GM10266 (cell line): ENCODE results near the gene SNX24.
"Not testable (repeated sequence)": the region's sequence is repeated elsewhere in the genome, so short reads cannot be mapped to it uniquely, and the experiment has no call there.

Experiments used
- DNase-seq: peaks from one replicate; pipeline ENCODE4 v3.0.0; 2012; ENCODE audit errors: extremely low spot score
- TF ChIP-seq, protein P1 (sequence below): IDR thresholded peaks from 2 replicates; pipeline ENCODE4 v1.5.1; 2012; ENCODE audit warnings: mild to moderate bottlenecking, low read depth; ENCODE audit not compliant: control insufficient read depth, insufficient read depth; ENCODE audit errors: missing control alignments

Gene SNX24

DNA sequence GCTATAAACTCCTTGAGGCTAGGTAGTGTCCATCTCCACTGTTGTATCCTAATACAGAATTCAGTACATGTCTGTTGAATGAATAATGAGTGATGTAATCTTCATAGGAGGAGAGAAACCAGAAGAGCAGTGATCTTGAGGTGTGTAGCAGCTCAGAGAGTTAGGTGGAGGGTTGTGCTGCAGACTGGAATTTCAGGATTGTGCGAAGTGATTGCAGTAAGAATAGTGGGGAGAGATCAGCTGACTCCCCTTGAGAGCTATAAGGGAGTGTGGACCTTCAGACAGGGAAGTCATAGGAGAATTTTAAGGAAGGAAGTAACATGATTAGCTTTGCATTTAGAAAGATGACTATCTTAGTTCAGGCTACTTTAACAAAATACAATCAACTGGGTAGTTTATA, 4.4 kb downstream of the SNX24 start:
- TF ChIP-seq, protein P1, sequence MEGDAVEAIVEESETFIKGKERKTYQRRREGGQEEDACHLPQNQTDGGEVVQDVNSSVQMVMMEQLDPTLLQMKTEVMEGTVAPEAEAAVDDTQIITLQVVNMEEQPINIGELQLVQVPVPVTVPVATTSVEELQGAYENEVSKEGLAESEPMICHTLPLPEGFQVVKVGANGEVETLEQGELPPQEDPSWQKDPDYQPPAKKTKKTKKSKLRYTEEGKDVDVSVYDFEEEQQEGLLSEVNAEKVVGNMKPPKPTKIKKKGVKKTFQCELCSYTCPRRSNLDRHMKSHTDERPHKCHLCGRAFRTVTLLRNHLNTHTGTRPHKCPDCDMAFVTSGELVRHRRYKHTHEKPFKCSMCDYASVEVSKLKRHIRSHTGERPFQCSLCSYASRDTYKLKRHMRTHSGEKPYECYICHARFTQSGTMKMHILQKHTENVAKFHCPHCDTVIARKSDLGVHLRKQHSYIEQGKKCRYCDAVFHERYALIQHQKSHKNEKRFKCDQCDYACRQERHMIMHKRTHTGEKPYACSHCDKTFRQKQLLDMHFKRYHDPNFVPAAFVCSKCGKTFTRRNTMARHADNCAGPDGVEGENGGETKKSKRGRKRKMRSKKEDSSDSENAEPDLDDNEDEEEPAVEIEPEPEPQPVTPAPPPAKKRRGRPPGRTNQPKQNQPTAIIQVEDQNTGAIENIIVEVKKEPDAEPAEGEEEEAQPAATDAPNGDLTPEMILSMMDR, result no peak
- no peak for DNase-seq

DNA sequence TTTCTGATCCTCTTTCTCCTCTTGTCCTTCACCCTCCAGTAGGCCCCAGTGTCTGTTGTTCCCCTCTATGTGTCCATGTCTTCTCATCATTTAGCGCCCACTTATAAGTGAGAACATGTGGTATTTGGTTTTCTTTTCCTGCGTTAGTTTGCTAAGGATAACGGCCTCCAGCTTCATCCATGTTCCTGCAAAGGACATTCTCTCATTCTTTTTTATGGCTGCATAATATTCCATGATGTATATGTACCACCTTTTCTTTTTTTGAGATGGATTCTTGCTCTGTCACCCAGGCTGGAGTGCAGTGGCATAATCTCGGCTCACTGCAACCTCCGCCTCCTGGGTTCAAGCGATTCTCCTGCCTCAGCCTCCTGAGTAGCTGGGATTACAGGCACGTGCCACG, 12.1 kb downstream of the SNX24 start:
- not testable (repeated sequence) for DNase-seq

GRCh38 chr5:122858451-122858850, 13.0 kb downstream of the SNX24 start:
- TF ChIP-seq, protein P1, result no peak
- no peak for DNase-seq

GRCh38 chr5:122863240-122863639, 17.8 kb downstream of the SNX24 start:
- TF ChIP-seq, protein P1, result no peak
- no peak for DNase-seq

GRCh38 chr5:122863721-122864120, 18.3 kb downstream of the SNX24 start:
- TF ChIP-seq, protein P1, result no peak
- no peak for DNase-seq

DNA sequence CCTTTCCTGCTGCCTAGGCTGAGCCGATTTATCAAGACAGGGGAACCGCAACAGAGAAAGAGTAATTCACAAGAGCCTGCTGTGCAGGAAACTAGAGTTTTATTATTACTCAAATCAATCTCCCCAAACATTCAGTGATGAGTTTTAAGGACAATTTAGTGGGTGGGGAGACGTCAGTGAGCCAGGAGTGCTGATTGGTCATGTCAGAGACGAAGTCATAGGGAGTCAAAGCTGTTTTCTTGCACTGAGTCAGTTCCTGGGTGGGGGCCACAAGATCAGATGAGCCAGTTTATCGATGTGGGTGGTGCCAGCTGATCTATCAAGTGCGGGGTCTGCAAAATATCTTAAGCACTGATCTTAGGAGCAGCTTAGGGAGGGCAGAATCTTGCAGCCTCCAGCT, 19.0 kb downstream of the SNX24 start:
- TF ChIP-seq, protein P1, result no peak
- no peak for DNase-seq

DNA sequence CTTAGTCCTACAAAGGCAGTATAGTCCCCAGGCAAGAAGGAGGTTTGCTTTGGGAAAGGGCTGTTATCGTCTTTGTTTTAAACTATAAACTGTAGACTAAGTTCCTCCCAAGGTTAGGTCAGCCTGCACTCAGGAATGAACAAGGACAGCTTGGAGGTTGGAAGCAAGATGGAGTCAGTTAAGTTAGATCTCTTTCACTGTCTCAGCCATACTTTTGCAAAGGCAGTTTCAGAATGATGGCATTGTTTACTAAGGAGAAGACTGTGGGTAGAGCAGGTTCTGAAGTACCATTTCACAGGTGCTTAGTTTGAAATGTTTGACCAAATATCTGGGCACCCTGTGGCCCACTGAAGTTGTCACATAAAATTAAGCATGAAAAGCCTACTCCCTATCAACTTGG, 19.4 kb downstream of the SNX24 start:
- TF ChIP-seq, protein P1, result no peak
- DNase-seq, result no peak

GRCh38 chr5:122870219-122870856, 24.9 kb downstream of the SNX24 start:
- no peak for DNase-seq
- TF ChIP-seq, protein P1, result no peak
